Measurements from ENCODE around the gene HSD3B2. TPM values are rescaled to one million over a fixed set of nuclear protein-coding genes. Genes with fewer than 3 reads are reported as not detected.

HSD3B2 gene
- total and polyA plus RNA-seq, 12 donors: 0.04 TPM; not detected in 11

DNA sequence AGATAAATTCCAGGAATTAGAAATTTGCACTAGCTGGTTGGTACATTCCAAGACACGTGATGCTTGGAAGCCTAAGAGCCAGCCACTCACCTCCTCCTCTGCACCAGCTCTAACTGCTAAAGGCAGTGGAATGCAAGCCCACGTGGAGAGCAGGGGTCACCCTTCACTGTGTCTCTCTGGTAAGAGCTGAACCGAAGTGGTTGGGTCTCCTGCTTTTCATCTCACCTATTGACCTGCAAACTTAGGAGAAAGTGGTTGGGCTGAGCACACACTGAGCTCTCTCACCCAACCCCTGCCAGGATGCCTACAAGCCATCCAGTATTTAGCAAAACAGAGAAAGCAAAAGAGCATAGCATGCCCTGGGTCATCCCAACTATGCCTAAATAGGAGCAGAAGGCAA lies 27.1 kb upstream of the HSD3B2 start:
- no peak overlapping the region for H3K27ac ChIP-seq
- 18 to 29% methylated on average over 3 of the region's 3 CpGs for WGBS, 2 donors
- intact Hi-C loops (cut with DNase I): no loop called here
- H3K27me3 ChIP-seq: peaks cover 0 to 5% (median 0%) of the 10 kb centered on the region in 7 donors
- H3K4me3 ChIP-seq: no peak overlapping the region
- H3K36me3 ChIP-seq: no peaks in the 10 kb centered on the region
- TF ChIP-seq, protein P1, sequence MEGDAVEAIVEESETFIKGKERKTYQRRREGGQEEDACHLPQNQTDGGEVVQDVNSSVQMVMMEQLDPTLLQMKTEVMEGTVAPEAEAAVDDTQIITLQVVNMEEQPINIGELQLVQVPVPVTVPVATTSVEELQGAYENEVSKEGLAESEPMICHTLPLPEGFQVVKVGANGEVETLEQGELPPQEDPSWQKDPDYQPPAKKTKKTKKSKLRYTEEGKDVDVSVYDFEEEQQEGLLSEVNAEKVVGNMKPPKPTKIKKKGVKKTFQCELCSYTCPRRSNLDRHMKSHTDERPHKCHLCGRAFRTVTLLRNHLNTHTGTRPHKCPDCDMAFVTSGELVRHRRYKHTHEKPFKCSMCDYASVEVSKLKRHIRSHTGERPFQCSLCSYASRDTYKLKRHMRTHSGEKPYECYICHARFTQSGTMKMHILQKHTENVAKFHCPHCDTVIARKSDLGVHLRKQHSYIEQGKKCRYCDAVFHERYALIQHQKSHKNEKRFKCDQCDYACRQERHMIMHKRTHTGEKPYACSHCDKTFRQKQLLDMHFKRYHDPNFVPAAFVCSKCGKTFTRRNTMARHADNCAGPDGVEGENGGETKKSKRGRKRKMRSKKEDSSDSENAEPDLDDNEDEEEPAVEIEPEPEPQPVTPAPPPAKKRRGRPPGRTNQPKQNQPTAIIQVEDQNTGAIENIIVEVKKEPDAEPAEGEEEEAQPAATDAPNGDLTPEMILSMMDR (IDR thresholded peaks at IDR 0.05): no peak
- H3K4me1 ChIP-seq: no peaks in the 10 kb centered on the region
- DNase-seq (no peak), ATAC-seq (no peak)
- no peaks in the 10 kb centered on the region for H3K9me3 ChIP-seq

DNA sequence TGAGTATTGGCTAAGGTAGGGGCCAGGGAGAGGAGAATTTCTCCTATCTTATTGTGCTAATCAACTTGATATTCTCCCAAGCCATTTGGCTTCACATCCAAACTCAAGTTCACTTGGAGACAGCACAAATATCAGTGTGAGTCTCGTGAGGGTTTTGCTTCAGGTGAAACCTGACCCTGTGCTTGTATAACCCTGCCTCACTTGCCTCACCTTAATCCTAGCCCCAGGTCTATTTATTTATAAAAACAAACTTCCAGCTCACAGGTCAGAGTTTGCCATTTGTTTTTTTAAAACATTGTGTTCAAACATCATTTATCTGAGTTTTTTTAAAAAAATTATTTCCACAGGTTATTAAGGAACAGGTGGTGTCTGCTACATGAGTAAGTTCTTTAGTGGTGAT lies 26.5 kb upstream of the HSD3B2 start:
- no peak overlapping the region for H3K27ac ChIP-seq
- WGBS, 2 donors: 69 to 77% methylated on average over 1 of the region's 1 CpG
- ATAC-seq (no peak), DNase-seq (no peak)
- H3K27me3 ChIP-seq: peaks cover 0 to 6% (median 0%) of the 10 kb centered on the region in 7 donors
- intact Hi-C loops (cut with DNase I): no loop called here
- TF ChIP-seq, protein P1 (IDR thresholded peaks at IDR 0.05): no peak
- H3K4me3 ChIP-seq: no peak overlapping the region
- no peaks in the 10 kb centered on the region for H3K4me1 ChIP-seq
- no peaks in the 10 kb centered on the region for H3K9me3 ChIP-seq
- no peaks in the 10 kb centered on the region for H3K36me3 ChIP-seq

DNA sequence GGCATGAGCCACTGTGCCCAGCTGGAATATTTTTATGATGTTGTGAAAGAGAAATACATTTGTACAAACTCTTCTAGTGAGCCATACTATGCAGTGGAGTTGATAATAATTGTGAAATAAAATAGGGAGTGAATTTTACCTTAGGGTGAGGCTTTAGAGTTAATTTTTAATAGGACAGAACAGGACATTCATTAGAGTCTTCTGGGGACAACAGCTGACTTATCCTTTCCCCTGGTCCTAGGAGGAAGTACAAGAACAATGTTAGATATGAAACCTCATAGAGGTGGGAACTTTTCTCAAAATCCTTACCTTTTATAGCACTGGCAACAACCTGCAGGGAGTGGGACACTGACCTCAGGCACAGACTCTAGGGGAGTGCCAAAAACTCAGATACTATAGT lies 24.4 kb upstream of the HSD3B2 start:
- intact Hi-C loops (cut with DNase I): no loop called here
- H3K4me3 ChIP-seq: no peak overlapping the region
- TF ChIP-seq, protein P1 (IDR thresholded peaks at IDR 0.05): no peak
- ATAC-seq (no peak), DNase-seq (no peak)
- H3K4me1 ChIP-seq: no peaks in the 10 kb centered on the region
- H3K27me3 ChIP-seq: peaks cover 0 to 10% (median 0%) of the 10 kb centered on the region in 7 donors
- no peaks in the 10 kb centered on the region for H3K9me3 ChIP-seq
- no peak overlapping the region for H3K27ac ChIP-seq
- H3K36me3 ChIP-seq: no peaks in the 10 kb centered on the region

DNA sequence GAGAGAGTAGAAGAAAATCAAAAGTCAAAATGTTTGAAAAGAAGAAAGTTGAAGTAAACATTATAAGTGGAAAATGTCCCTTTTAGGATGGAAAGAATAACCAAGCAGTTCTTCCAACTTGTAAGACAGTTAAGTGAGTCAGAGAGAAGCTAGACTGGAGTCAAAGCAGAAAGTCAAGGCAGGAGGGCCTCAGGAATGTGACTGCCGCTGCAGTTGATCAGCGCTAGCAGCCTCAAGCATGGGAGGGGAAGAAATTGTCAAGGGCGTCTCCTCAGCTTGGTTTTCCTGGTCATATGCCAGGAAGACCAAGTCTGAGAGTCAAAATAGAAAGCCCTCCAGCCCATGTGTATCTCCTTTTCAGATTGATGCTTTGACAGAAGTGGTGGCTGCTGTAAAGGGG lies 23.2 kb upstream of the HSD3B2 start:
- Histone ChIP-seq H3K4me1 (no peaks in the 10 kb centered on the region), H3K27ac (no peak overlapping the region), H3K27me3 (peaks cover 0 to 10% (median 0%) of the 10 kb centered on the region in 7 donors), H3K36me3 (no peaks in the 10 kb centered on the region), H3K4me3 (no peak overlapping the region), H3K9me3 (no peaks in the 10 kb centered on the region)
- 58 to 71% methylated on average over 3 of the region's 3 CpGs for WGBS, 2 donors
- intact Hi-C loops (cut with DNase I): no loop called here
- TF ChIP-seq, protein P1 (IDR thresholded peaks at IDR 0.05): no peak
- DNase-seq: no peak
- no peak for ATAC-seq

Data from heart right ventricle (tissue), 16 donors.